SHP77 treated with DMSO at 0.1 percent for 48 hours (cell line): ENCODE results near the gene SMAD6.
"Not testable (repeated sequence)": the region's sequence is repeated elsewhere in the genome, so short reads cannot be mapped to it uniquely, and the experiment has no call there.

Experiments used
- DNase-seq: peaks from one replicate; lab custom pipeline; 2025; lab: John Stamatoyannopoulos, UW

SMAD6 gene

DNA sequence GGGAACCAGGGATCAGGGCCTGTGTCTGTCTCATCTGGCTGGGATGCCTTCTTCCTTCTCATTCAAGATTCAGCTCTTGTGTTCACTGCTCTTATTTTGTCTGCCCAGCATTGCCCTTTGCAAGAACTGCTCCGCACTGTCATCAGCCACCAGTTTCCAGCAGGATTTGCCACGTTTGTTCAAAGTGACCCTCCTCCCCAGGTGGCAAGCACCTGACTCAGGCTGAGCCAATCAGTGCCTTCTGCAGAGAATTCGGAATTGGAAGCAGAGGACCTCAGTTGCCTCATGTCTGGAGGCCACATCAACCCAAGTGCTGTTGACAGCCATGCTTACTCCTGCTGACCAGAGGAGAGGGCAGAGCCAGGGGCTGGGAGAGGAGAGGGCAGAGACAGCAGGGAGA lies 124.5 kb downstream of the SMAD6 start:
- DNase-seq: no peak

DNA sequence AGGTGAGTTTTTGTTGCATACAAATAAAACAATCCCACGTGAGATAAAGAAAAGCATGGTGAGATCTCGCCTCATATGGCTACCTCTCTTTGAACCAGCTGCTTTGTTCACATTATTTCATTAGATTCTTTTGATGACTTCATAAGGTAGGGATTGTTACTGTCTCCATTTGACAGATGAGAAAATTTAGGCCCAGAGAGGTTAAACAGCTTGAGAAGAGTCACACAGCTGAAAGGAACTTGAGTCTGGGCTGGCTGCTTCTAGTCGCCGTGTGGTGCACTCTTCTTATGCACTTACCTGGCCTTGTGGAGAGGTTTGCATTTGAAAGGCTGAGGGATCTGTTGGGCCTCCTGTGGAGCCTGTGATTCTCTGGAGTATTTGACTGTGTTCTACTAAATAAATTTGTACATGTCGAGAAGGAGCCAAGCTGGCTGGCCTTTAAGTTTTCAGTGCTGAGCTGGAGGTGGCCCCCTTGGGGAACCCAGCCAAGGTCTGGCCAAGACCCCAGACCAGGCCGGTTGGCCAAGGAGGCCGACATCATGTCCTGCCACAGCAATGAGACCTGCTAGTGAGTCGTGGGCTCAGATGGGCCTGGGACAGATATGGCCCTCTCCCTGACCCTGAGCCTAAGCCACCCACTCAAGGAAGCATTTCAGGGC lies 125.1 kb downstream of the SMAD6 start:
- no peak for DNase-seq

DNA sequence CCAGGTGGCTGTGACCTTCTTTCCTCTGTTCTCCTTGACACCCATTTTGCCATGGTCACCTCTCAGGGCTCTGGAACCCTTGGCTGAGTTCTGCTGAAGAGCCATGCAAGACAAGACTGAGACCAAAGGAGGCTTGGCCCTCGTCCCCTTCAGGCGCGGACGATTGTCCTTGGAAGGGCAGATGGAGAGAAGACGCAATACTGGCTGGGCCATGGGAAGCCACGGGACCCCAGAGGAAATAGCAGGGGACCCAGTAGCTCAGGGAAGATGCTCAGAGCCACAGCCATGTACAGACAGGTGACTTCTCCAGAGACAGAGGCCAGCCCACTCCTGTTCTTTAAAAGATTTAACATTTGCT lies 125.6 kb downstream of the SMAD6 start:
- DNase-seq: no peak

DNA sequence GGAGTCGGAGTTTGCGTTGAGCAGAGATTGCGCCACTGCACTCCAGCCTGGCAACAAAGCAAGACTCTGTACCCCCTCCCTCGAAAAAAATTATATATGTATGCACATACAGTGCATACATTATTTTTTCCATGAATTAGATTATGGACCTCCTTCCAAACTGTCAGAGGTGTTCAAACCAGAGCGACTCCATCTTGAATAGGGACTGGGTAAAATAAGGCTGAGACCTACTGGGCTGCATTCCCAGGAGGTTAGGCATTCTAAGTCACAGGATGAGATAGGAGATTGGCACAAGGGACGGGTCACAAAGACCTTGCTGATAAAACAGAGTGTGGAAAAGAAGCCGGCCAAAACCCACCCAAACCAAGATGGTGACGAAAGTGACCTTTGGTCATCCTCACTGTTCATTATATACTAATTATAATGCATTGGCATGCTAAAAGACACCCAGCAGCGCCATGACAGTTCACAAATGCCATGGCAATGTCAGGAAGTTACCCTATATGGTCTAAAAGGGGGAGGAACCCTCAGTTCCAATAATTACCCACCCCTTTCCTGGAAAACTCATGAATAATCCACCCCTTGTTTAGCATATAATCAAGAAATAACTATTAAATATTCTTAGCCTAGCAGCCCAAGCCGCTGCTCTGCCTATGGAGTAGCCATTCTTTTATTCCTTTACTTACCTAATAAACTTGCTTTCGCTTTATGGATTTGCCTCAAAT lies 126.9 kb downstream of the SMAD6 start:
- not testable (repeated sequence) for DNase-seq

DNA sequence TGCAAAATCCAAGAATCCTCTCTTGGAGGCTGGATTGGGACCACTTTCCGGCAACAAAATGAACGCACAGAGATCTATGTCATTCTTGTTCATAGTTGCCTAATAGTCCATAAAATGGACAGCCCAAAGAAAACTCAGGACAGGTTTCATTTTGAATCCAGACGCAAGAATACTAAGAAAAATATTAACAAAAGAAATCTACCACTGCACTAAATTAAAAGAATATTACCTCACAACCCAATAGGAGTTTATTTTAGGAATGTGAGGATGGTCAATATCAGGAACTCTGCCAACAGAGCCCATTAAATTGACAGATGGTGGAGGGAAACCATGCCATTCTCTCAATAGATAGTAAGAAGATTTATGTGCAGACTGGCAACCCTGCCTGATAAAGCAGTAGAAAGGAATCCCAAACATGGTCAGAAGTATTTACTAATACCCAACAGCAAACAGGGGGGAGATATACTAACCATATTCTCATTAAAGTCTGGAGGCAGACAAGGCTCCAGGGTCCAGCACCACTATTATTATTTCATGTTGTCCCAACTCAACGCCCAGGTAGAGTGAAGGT lies 127.6 kb downstream of the SMAD6 start:
- no peak for DNase-seq

DNA sequence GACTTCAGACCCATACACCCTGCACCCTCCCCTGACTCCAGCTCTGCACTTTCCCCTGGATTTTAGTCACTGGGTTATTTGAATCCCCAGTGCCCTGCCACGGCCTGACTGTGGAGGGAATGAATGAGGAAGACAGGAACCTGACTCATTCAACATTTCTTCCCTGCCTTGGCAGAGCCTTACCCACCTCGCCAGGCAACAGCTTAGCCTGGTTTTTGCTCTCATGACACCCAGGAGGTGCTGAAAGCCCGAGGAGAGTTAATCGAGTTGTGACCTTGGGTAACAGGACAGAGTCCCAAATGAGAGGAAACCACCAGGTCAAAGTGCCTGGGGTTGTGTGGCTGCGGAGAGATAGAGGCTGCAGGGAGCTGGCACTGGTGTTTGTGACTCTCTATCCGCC lies 128.3 kb downstream of the SMAD6 start:
- DNase-seq: no peak

DNA sequence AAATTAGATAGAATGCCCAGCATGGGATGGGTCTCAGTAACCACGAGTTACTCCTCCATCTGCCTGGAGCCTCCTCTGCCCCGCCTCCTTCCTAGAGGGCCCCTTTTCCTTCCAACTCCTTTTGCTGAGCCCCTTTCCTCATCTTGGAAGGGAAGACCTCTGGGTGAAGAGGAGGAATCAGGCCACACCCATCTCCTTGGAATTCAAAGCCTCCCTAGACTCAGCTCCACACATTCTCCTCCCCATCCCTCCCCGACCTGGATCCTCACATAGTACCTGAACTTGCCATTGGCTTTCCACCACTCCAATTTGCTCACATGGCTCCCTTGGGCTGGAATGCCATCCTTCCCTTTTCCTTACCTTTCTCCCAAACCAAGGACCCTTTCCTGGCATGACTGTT lies 128.8 kb downstream of the SMAD6 start:
- DNase-seq: no peak

DNA sequence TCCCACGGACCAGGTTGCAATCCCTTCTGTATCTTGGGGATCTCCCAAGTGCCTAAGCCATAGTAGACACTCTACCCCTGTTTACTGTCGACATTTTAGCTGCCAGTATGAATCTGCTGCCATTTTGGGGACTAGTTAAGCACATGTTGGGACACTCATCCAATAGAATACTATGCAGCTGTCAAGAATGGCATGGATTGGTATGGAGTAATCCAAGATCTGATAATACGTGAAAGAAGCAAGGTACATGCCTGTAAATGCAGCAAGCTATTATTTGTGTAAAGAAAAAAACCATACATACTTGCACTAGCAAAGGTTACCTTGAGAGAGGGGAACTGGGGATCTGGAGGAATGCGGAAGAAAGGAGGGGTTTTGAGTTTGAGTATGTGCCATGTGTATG lies 129.3 kb downstream of the SMAD6 start:
- DNase-seq: no peak

DNA sequence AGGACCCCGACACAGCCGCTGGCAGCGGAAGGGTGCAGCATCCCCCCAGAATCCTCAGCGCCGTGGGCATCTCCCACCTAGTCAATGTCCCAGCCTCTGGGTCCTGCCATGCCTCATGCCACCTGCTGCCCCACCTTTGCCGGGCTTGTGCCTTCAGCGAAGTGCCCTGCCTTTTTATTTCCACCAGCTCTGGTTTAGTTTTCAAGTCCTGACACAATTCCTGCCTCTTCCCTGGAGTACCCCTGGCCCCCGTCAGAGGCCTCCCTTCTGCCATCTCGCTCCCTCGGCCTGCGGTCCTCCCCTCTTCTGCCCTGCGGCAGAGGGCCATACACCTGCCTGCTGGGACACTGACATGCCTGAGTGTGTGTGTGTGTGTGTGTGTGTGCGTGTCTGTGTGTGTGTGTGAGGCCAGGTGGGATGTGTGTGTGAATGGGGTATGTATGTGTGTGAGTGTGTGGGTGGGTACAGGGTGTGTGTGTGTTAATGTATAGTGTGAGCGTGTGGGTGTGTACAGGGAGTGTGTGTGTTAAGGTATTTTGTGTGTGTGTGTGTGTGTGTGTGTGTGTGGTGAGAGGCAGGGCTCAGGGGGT lies 129.9 kb downstream of the SMAD6 start:
- DNase-seq: no peak
